ENCODE measurements around the gene CCDC68. TPM values are rescaled to one million over a fixed set of nuclear protein-coding genes. Genes with fewer than 3 reads are reported as not detected.

CCDC68 gene
- total RNA-seq, 1 donor from 2014 or later = 0.33 TPM

- TF ChIP-seq CTCF (IDR thresholded peaks at IDR 0.05) = no peak
- ChIA-PET POLR2A (no interaction called here), CTCF (no interaction called here)
- Mint-ChIP-seq H3K36me3 (ENCODE audit: low read depth) (no peaks in the 10 kb centered on the region), H3K9me3 (no peaks in the 10 kb centered on the region), H3K27me3 (peaks cover 3% of the 10 kb centered on the region), H3K4me3 (no peak overlapping the region), H3K27ac (no peak overlapping the region), H3K4me1 (no peaks in the 10 kb centered on the region)
- intact Hi-C loops (cut with micrococcal nuclease) = no loop called here
- ATAC-seq (ENCODE audit: low read depth) (no peak), DNase-seq (no peak)
Observed at GRCh38 chr18:55001394-55002024, 42.2 kb upstream of the CCDC68 start.

- Mint-ChIP-seq H3K27me3 (no peaks in the 10 kb centered on the region), H3K27ac (no peak overlapping the region), H3K4me1 (no peaks in the 10 kb centered on the region), H3K36me3 (ENCODE audit: low read depth) (no peaks in the 10 kb centered on the region), H3K9me3 (no peaks in the 10 kb centered on the region), H3K4me3 (no peak overlapping the region)
- intact Hi-C loops (cut with micrococcal nuclease) = no loop called here
- ChIA-PET CTCF (no interaction called here), POLR2A (no interaction called here)
- DNase-seq (no peak), ATAC-seq (ENCODE audit: low read depth) (no peak)
- no peak for TF ChIP-seq CTCF (IDR thresholded peaks at IDR 0.05)
Observed at GRCh38 chr18:55000529-55000928, 41.3 kb upstream of the CCDC68 start.

- POLR2A ChIA-PET = no interaction called here
- intact Hi-C loops (cut with micrococcal nuclease) = no loop called here
- ATAC-seq (ENCODE audit: low read depth) (no peak), DNase-seq (no peak)
- Mint-ChIP-seq H3K27me3 (no peaks in the 10 kb centered on the region), H3K9me3 (peaks cover 3% of the 10 kb centered on the region), H3K27ac (no peak overlapping the region), H3K36me3 (ENCODE audit: low read depth) (no peaks in the 10 kb centered on the region), H3K4me1 (no peaks in the 10 kb centered on the region), H3K4me3 (no peak overlapping the region)
- no peak for TF ChIP-seq CTCF (IDR thresholded peaks at IDR 0.05)
- CTCF ChIA-PET = no interaction called here
Observed at GRCh38 chr18:54999016-54999415, 39.8 kb upstream of the CCDC68 start.

- no peak for DNase-seq
- intact Hi-C loops (cut with micrococcal nuclease) = no loop called here
- H3K4me1 Mint-ChIP-seq = no peaks in the 10 kb centered on the region
- no peak for ATAC-seq (ENCODE audit: low read depth)
- POLR2A ChIA-PET = no interaction called here
- CTCF ChIA-PET = no interaction called here
- no peaks in the 10 kb centered on the region for H3K36me3 Mint-ChIP-seq (ENCODE audit: low read depth)
- H3K27ac Mint-ChIP-seq = no peak overlapping the region
- no peaks in the 10 kb centered on the region for H3K27me3 Mint-ChIP-seq
- no peak for TF ChIP-seq CTCF (IDR thresholded peaks at IDR 0.05)
- no peak overlapping the region for H3K4me3 Mint-ChIP-seq
- peaks cover 3% of the 10 kb centered on the region for H3K9me3 Mint-ChIP-seq
Observed at GRCh38 chr18:54995421-54996143, 36.3 kb upstream of the CCDC68 start.

GRCh38 chr18:54991981-54992380 lies 32.7 kb upstream of the CCDC68 start:
- peaks cover 3% of the 10 kb centered on the region for H3K9me3 Mint-ChIP-seq
- ChIA-PET CTCF (no interaction called here), POLR2A (interaction anchor here (0.7 kb wide), 1 partner anchor 12 kb away, joined by 4 read pairs; no protein-coding TSS in a partner anchor)
- no peak for ATAC-seq (ENCODE audit: low read depth)
- H3K4me3 Mint-ChIP-seq = no peak overlapping the region
- intact Hi-C loops (cut with micrococcal nuclease) = no loop called here
- no peak overlapping the region for H3K27ac Mint-ChIP-seq
- H3K27me3 Mint-ChIP-seq = no peaks in the 10 kb centered on the region
- no peak for DNase-seq
- no peak for TF ChIP-seq CTCF (IDR thresholded peaks at IDR 0.05)
- no peaks in the 10 kb centered on the region for H3K36me3 Mint-ChIP-seq (ENCODE audit: low read depth)
- H3K4me1 Mint-ChIP-seq = no peaks in the 10 kb centered on the region

Measured in activated B cell treated with CpG ODN at 0.5 μM for 24 hours (primary cell).